ENCODE measurements around the gene HOXB2.
"Not testable (repeated sequence)": the region's sequence is repeated elsewhere in the genome, so short reads cannot be mapped to it uniquely, and the experiment has no call there.

Gene HOXB2

DNA sequence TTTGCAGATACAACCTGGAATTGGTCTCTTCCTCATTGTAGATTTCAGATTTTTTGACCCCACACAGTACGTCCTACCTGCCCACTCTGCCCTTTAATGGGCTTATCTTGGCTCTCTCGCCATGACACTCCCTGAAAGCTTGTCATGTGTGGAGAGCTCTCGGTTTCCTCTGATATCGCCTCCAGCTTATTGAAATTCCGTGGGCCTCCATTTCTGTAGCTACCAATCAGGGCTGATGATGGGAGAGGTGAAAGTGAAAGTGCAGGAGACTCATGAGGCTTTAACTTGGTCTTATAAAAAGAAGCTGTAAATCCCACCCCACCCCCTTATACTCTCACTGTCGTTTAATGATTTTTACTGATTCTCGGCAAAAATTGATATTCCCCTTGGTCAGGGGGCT, 31.8 kb downstream of the HOXB2 start:
- peak; percentile 29 for DNase-seq

- peak; percentile 47 for DNase-seq
Measured at GRCh38 chr17:48510761-48511604, 33.9 kb downstream of the HOXB2 start.

DNA sequence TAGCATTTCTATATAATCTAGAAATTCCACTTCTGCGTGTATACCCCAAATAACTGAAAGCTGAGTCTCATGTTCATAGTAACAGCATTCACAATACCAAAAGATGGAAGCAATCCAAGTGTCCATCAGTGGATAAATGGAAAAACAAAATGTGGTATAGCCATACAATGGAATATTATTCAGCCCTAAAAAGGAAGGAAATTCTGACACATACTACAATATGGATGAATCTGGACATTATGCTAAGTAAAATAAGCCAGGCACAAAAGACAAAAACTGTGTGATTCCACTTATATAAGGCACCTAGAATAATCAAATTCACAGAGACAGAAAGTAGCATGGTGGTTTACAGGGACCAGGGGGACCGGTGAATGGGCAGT, 34.5 kb downstream of the HOXB2 start:
- DNase-seq: no peak

- not testable (repeated sequence) for DNase-seq
Measured at GRCh38 chr17:48509708-48510107, 35.2 kb downstream of the HOXB2 start.

- DNase-seq: no peak
Measured at GRCh38 chr17:48506246-48506645, 38.7 kb downstream of the HOXB2 start.

- no peak for DNase-seq
Measured at GRCh38 chr17:48505788-48506187, 39.1 kb downstream of the HOXB2 start.

GRCh38 chr17:48504953-48505352, 40.0 kb downstream of the HOXB2 start:
- no peak for DNase-seq

DNA sequence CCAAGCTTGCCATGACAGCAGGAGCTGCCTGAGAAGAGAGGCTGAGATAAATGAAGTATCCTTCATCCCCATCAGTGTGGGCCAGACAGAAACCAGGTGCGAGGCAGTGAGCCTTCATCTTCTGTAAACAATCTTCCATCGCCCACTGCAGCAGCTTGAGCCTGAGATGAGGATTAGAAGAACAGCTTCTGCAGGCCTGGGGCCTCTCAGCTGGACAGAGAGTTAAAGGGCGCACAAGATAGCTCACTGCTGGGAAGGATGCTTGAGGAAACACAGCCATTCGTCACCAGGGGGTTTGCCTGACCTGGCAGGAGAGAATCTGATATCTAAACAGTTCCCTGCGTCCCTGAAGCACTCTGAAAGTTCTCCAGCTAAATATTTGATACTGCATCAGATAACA, 41.2 kb downstream of the HOXB2 start:
- no peak for DNase-seq

DNA sequence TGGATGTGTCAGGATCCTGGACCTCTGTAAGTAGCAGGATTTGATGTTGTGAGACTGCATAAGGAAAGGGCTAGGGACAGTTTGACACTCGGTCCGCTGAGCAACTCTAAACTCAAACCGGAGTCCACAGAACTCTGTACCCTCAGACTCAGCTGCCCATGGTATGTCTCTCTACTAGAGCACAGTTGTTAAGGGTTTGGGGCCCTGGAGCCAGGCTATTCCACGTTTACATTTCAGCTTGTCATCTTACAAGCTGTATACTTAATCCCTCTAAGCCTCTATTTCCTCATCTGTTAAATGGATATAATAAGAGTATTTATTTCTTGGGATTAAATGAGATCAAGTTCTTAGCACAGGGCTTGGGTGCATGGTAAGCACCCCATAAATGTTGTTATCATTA, 42.0 kb downstream of the HOXB2 start:
- no peak for DNase-seq

DNA sequence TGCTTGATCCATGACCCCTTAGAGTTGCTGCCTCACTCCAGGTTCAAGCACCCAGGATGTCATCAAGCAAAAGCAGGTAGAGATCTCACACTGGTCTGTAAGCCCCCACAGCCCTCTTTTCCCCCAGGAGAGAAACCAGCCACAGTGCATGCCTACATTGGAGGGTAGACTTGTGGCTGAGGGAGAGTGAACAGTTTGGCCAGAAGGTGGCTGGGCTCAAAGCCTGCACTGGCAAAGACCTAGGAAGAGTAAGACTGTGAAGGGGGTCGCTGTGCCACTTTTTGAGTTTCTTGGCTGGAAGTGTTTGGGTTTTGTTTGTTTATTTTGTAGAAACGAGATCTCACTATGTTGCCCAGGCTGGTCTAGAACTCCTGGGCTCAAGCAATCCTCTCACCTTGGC, 42.6 kb downstream of the HOXB2 start:
- no peak for DNase-seq

GRCh38 chr17:48500435-48501426, 44.2 kb downstream of the HOXB2 start:
- DNase-seq: no peak

GRCh38 chr17:48499735-48500434, 45.0 kb downstream of the HOXB2 start:
- DNase-seq: no peak

- no peak for DNase-seq
Measured at GRCh38 chr17:48499248-48499647, 45.7 kb downstream of the HOXB2 start.

DNA sequence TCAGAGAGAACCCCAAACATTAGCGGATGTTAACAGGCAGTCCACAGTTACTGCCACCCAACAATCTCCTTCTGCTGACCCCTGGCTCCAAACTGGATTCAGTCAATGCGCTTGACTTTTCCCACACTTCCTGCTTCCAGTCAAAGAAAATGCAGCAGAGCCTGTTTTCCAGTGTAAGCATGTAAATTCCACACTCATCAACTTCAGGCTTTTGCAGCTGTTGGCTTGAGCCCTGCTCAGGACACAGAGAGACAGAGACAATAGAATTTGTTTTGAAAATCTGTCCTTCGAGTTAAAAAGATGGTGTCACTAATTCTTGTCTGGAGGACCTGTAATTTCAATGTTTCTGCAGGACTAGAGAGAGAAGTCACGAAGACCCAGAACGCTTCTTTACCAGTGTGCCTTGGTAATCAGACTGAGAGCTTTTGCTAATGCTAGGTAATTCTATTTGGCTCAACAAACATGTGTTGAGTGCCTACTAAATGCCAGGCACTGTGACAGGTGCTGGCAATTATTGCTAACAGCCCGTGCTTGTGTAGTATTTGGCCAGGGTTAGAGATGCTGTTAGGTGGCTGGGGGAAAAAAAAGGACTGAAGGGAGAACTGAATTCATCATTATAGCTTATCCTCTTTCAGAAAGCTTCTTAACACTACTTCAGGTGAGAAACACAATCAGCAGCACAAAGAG, 46.6 kb downstream of the HOXB2 start:
- DNase-seq: no peak

DNA sequence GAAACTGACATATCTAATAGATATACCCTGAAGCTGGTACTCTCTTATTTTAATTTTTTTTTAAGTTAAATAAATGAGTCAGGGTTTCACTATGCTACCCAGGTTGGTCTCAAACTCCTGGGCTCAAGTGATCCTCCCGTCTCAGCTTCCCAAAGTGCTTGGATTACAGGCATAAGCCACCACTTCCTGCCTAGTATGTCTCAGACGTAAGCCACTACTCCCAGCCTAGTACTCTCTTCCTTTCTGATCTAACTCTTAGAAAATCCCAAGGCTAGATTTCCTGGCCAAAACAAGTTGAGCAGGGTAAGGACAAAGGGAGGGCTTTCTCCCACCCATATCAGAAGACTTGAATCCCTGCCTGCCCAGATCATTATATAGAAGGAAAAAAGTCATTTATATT, 47.8 kb downstream of the HOXB2 start:
- no peak for DNase-seq

- DNase-seq: no peak
Measured at GRCh38 chr17:48494335-48494734, 50.6 kb downstream of the HOXB2 start.
